Fibroblast of lung (primary cell): ENCODE measurements around the gene SLC28A1. TPM values are rescaled to one million over a fixed set of nuclear protein-coding genes. Genes with fewer than 3 reads are reported as not detected.

Source experiments
- DNase-seq, 2 donors: peaks; one replicate each; pipeline versions ENCODE4 v3.0.0 to v3.0.0-alpha.2; 2010; ENCODE audit warnings: low read depth in 2 of 2
- H2AFZ ChIP-seq: 2 replicates; pipeline ENCODE4 v1.5.1; 2012; ENCODE audit warnings: low read length, control low read depth, inconsistent platforms
- H3K27ac ChIP-seq: 2 replicates; pipeline ENCODE4 v1.5.1; 2011; ENCODE audit warnings: low read length, control low read depth; ENCODE audit not compliant: insufficient read depth
- H3K27me3 ChIP-seq: 2 replicates; pipeline ENCODE4 v1.5.1; 2011; ENCODE audit warnings: mild to moderate bottlenecking, low read length; ENCODE audit not compliant: control insufficient read depth, insufficient read depth
- H3K36me3 ChIP-seq: 2 replicates; pipeline ENCODE4 v1.5.1; 2011; ENCODE audit warnings: low read length; ENCODE audit not compliant: control insufficient read depth, insufficient read depth
- H3K4me1 ChIP-seq: 2 replicates; pipeline ENCODE4 v1.5.1; 2011; ENCODE audit warnings: low read length; ENCODE audit not compliant: control insufficient read depth, insufficient read depth; ENCODE audit errors: extremely low read depth
- H3K4me2 ChIP-seq: 2 replicates; pipeline ENCODE4 v1.5.1; 2011; ENCODE audit warnings: low read length, control low read depth; ENCODE audit not compliant: insufficient read depth; ENCODE audit errors: extremely low read depth
- H3K4me3 ChIP-seq, 4 experiments: fragments of 200-600 bp in 1 of 4; sonication (generic) in 1 of 4; replicated peaks in 1 of 4; 2 replicates each; pipeline ENCODE4 v1.5.1; 2011 to 2016; ENCODE audit warnings: low read length in 4 of 4, low read depth in 3 of 4, mild to moderate bottlenecking in 3 of 4, control low read depth in 2 of 4, inconsistent platforms in 1 of 4, mixed read lengths in 1 of 4; ENCODE audit not compliant: insufficient read depth in 1 of 4; ENCODE audit errors: control extremely low read depth in 1 of 4
- H3K79me2 ChIP-seq: 2 replicates; pipeline ENCODE4 v1.5.1; 2012; ENCODE audit warnings: mild to moderate bottlenecking, low read length, inconsistent platforms; ENCODE audit not compliant: control insufficient read depth, insufficient read depth
- H3K9ac ChIP-seq: 2 replicates; pipeline ENCODE4 v1.5.1; 2011; ENCODE audit warnings: mild to moderate bottlenecking, low read length, control low read depth; ENCODE audit not compliant: insufficient read depth
- H3K9me3 ChIP-seq: 2 replicates; pipeline ENCODE4 v1.5.1; 2012; ENCODE audit warnings: low read depth, low read length; ENCODE audit not compliant: control insufficient read depth, insufficient read depth
- H4K20me1 ChIP-seq: 2 replicates; pipeline ENCODE4 v1.5.1; 2011; ENCODE audit warnings: low read length; ENCODE audit not compliant: control insufficient read depth, insufficient read depth; ENCODE audit errors: extremely low read depth
- EZH2 ChIP-seq: IDR thresholded peaks from 2 replicates; pipeline ENCODE4 v1.5.1; 2012; ENCODE audit warnings: low read length, control low read depth, mild to moderate bottlenecking; ENCODE audit errors: missing control alignments
- polyA plus RNA-seq, 2 donors: library from polyadenylated mRNA; depleted of rRNA in 1 of 2; stranded (reverse) in 1 of 2; unstranded in 1 of 2; fragments of >200 nt; gene quantifications; 2 replicates each; pipeline ENCODE4 v1.2.1, GENCODE V29; 2011 to 2012; ENCODE audit warnings: missing spikeins in 1 of 2
- total RNA-seq: library from RNA; depleted of rRNA; stranded (reverse); fragments of >200 nt; gene quantifications from 2 replicates; pipeline ENCODE4 v1.2.1, GENCODE V29; 2014
- TF ChIP-seq, protein P1 (sequence below), 2 donors: IDR thresholded peaks in 1 of 2; conservative IDR thresholded peaks in 1 of 2; 1 replicate in 1 of 2; 2 replicates in 1 of 2; pipeline ENCODE4 v1.5.1; 2011 to 2012; ENCODE audit warnings: low read length in 2 of 2, control low read depth in 1 of 2, inconsistent platforms in 1 of 2, low read depth in 1 of 2, mild to moderate bottlenecking in 1 of 2

Gene SLC28A1
- total and polyA plus RNA-seq, 2 donors (not counting 1 experiment from before 2014, with no cell fraction given), result not detected

- no peaks in the 10 kb centered on the region for H3K36me3 ChIP-seq
- H4K20me1 ChIP-seq, result no peaks in the 10 kb centered on the region
- DNase-seq, result no peak
- no peak overlapping the region for H3K9ac ChIP-seq
- peaks cover 2% of the 10 kb centered on the region for H3K4me1 ChIP-seq
- H2AFZ ChIP-seq, result no peak overlapping the region
- no peak overlapping the region for H3K27ac ChIP-seq
- TF ChIP-seq, protein P1, sequence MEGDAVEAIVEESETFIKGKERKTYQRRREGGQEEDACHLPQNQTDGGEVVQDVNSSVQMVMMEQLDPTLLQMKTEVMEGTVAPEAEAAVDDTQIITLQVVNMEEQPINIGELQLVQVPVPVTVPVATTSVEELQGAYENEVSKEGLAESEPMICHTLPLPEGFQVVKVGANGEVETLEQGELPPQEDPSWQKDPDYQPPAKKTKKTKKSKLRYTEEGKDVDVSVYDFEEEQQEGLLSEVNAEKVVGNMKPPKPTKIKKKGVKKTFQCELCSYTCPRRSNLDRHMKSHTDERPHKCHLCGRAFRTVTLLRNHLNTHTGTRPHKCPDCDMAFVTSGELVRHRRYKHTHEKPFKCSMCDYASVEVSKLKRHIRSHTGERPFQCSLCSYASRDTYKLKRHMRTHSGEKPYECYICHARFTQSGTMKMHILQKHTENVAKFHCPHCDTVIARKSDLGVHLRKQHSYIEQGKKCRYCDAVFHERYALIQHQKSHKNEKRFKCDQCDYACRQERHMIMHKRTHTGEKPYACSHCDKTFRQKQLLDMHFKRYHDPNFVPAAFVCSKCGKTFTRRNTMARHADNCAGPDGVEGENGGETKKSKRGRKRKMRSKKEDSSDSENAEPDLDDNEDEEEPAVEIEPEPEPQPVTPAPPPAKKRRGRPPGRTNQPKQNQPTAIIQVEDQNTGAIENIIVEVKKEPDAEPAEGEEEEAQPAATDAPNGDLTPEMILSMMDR (conservative IDR thresholded peaks at IDR 0.05 in 1 of 2, IDR thresholded peaks at IDR 0.05 in 1 of 2; ENCODE audit: low read depth in 1 of 2, low read length in 2 of 2), result no peak
- no peak for TF ChIP-seq EZH2
- no peaks in the 10 kb centered on the region for H3K9me3 ChIP-seq
- no peaks in the 10 kb centered on the region for H3K79me2 ChIP-seq
- no peak overlapping the region for H3K4me3 ChIP-seq
- H3K4me2 ChIP-seq, result no peak overlapping the region
- H3K27me3 ChIP-seq, result no peaks in the 10 kb centered on the region
Measured at GRCh38 chr15:84917452-84917851, 33.0 kb downstream of the SLC28A1 start.

GRCh38 chr15:84919106-84919667 lies 34.7 kb downstream of the SLC28A1 start:
- no peak for DNase-seq
- H2AFZ ChIP-seq, result no peak overlapping the region
- no peak for TF ChIP-seq EZH2
- TF ChIP-seq, protein P1 (conservative IDR thresholded peaks at IDR 0.05 in 1 of 2, IDR thresholded peaks at IDR 0.05 in 1 of 2; ENCODE audit: low read depth in 1 of 2, low read length in 2 of 2), result no peak

GRCh38 chr15:84921121-84921520 lies 36.7 kb downstream of the SLC28A1 start:
- DNase-seq, result no peak
- no peak overlapping the region for H3K27ac ChIP-seq
- TF ChIP-seq EZH2, result no peak
- TF ChIP-seq, protein P1 (conservative IDR thresholded peaks at IDR 0.05 in 1 of 2, IDR thresholded peaks at IDR 0.05 in 1 of 2; ENCODE audit: low read depth in 1 of 2, low read length in 2 of 2), result no peak

More at GRCh38 chr15:84919106-84919667, 34.7 kb downstream of the SLC28A1 start:
- H3K27ac ChIP-seq, result no peak overlapping the region
- H3K4me1 ChIP-seq, result no peaks in the 10 kb centered on the region
- H3K79me2 ChIP-seq, result no peaks in the 10 kb centered on the region
- H3K4me3 ChIP-seq, result no peak overlapping the region
- no peaks in the 10 kb centered on the region for H3K9me3 ChIP-seq
- no peaks in the 10 kb centered on the region for H3K27me3 ChIP-seq
- H3K36me3 ChIP-seq, result no peaks in the 10 kb centered on the region
- H3K4me2 ChIP-seq, result no peak overlapping the region
- no peaks in the 10 kb centered on the region for H4K20me1 ChIP-seq
- H3K9ac ChIP-seq, result no peak overlapping the region

More at GRCh38 chr15:84921121-84921520, 36.7 kb downstream of the SLC28A1 start:
- H3K4me2 ChIP-seq, result no peak overlapping the region
- no peaks in the 10 kb centered on the region for H3K36me3 ChIP-seq
- no peaks in the 10 kb centered on the region for H3K9me3 ChIP-seq
- no peaks in the 10 kb centered on the region for H3K27me3 ChIP-seq
- H2AFZ ChIP-seq, result no peak overlapping the region
- no peak overlapping the region for H3K9ac ChIP-seq
- no peaks in the 10 kb centered on the region for H4K20me1 ChIP-seq
- no peaks in the 10 kb centered on the region for H3K79me2 ChIP-seq
- peaks cover 2% of the 10 kb centered on the region for H3K4me1 ChIP-seq
- no peak overlapping the region for H3K4me3 ChIP-seq
